Measurements from ENCODE around the gene ANGPTL2.

- no peak for TF ChIP-seq CTCF (IDR thresholded peaks at IDR 0.05; ENCODE audit: insufficient read depth, low read depth, low read length)
- TF ChIP-seq EZH2 (IDR thresholded peaks at IDR 0.05; ENCODE audit: insufficient read depth, low read length), result no peak
Observed at GRCh38 chr9:127170652-127171051, 48.2 kb upstream of the ANGPTL2 start.

Measured in astrocyte (in vitro differentiated cells and primary cell).